GM18870 (cell line): ENCODE measurements around the gene DPH7.
"Not testable (repeated sequence)": the region's sequence is repeated elsewhere in the genome, so short reads cannot be mapped to it uniquely, and the experiment has no call there.

ENCODE experiments used
- ATAC-seq: cut with Tn5 transposase; IDR thresholded peaks from one replicate; pipeline ENCODE4 v1.9.1; 2021; ENCODE audit warnings: moderate library complexity; ENCODE audit not compliant: unreplicated experiment

DPH7 gene

DNA sequence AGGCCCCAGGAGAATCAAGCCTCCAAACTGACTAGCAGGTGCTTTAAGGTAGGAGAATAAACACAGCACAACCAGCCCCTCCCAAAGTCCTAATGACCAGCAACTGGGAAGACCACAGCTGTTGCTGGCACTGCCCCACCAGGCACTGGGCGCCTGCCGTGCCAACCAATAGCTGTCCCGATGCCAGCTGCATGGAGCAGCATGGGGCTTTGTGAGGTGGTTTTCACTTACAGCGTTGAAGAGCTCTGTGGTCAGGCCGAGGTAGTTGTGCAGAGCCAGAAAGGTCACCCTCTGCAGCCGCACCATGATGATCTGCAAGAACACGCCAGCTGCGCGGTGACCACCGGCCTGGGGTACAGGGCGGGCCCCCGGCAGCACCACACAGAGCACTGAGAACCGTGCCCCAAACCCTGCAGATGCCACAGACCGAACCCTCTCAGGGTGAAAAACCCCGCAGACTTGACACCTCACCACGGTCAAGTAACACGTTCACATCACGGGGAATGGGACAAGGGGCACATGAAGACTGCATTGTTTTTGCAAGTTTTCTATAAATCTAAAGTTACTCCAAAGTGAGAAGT is 57.2 kb downstream of the DPH7 start:
- no peak for ATAC-seq

GRCh38 chr9:137520614-137521404 is 57.9 kb downstream of the DPH7 start:
- no peak for ATAC-seq

DNA sequence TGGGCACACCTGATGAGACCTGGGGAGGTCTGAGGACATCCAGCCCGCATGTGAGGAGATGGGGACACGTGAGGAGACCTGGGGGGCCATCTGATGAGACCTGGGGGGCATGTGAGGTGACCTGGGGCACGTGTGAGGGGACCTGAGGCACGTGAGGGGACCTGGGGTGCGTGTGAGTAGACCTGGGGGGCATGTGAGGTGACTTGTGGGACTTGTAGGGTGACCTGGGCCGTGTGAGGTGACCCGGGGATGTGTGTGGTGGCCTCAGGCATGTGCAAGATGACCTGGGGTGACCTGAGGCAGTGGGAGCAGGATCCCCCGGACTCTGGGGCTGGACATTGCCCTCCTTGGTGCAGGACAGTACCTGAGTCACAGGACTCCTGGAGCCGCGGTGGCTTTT is 59.2 kb downstream of the DPH7 start:
- no peak for ATAC-seq

DNA sequence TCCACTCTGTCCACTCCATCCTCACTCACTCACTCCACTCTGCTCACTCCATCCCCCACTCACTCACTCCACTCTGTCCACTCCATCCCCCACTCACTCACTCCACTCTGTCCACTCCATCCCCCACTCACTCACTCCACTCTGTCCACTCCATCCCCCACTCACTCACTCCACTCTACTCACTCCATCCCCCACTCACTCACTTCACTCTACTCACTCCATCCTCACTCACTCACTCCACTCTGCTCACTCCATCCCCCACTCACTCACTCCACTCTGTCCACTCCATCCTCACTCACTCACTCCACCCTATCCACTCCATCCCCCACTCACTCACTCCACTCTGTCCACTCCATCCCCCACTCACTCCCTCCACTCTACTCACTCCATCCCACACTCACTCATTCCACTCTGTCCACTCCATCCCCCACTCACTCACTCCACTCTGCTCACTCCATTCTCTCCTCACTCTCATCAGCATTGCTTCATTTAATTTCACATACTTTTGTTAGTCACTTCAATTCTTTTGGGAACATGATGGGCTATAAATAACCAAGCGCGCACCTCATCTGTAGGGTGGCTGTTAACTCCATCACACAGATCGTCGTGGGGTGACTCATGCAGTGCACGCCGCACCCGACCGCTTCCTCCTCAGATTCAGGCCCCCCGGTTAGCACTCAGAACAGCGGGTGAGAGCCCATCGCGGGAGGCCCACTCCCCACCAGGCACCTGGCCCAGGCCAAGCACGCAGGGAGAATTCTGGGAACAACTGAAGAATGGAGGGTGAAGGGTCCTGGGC is 59.9 kb downstream of the DPH7 start:
- ATAC-seq: not testable (repeated sequence)

GRCh38 chr9:137516144-137516917 is 62.4 kb downstream of the DPH7 start:
- ATAC-seq: no peak

DNA sequence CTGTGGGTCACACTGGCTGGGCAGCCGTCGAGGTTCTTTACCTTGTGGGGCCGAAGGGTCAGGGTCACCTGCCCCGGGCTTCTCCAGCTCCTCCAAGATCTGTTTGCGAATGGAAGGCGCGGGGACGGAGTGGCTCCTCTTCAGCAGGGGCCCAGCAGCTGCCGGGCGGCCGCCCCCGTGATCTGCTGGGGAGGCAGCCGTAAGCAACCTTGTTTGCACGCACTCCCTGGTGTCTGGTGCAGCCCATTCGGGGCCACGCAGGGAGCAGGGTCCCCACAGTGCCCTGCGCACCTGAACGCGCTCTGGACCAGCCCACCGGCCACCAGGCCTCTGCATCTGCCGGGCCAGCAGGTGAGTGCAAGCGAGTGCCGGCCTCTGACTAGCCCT is 63.4 kb downstream of the DPH7 start:
- ATAC-seq: no peak

- ATAC-seq: no peak
Observed at GRCh38 chr9:137514691-137515337, 63.9 kb downstream of the DPH7 start.

- not testable (repeated sequence) for ATAC-seq
Observed at GRCh38 chr9:137513801-137514570, 64.7 kb downstream of the DPH7 start.

GRCh38 chr9:137513136-137513535 is 65.6 kb downstream of the DPH7 start:
- ATAC-seq: not testable (repeated sequence)

DNA sequence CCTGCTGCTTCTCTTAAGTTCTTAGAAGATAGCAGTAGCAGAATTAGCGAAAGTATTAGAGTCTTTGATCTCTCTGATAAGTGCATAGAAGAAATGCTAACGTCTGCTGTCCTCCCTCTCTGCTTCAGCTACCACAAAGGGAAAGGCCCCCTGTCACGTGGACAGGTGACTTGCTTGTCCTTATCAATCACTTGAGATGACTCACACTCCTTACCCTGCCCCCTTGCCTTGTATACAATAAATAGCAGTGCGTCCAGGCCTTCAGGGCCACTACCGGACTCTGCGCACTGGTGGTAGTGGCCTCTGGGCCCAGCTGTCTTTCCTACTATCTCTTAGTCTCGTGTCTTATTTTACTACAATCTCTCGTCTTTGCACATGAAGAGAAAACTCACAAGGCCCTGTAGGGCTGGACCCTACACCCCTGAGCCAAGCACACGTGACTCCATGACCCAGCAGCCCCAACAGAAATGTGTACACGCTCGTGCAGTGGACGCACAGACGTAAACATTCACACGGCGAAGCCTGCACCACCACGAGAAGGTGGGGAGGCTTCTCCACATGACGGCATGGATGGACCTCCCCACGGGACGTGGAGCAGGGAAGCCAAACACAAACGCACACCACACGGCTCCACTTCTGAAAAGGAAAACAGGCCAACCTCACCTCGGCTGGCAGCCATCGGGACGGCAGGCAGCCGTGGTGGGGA is 66.8 kb downstream of the DPH7 start:
- no peak for ATAC-seq

GRCh38 chr9:137511126-137511525 is 67.6 kb downstream of the DPH7 start:
- not testable (repeated sequence) for ATAC-seq

- ATAC-seq: no peak
Observed at GRCh38 chr9:137509198-137509597, 69.5 kb downstream of the DPH7 start.

- no peak for ATAC-seq
Observed at GRCh38 chr9:137506702-137507171, 72.0 kb downstream of the DPH7 start.

GRCh38 chr9:137506274-137506673 is 72.5 kb downstream of the DPH7 start:
- ATAC-seq: no peak

DNA sequence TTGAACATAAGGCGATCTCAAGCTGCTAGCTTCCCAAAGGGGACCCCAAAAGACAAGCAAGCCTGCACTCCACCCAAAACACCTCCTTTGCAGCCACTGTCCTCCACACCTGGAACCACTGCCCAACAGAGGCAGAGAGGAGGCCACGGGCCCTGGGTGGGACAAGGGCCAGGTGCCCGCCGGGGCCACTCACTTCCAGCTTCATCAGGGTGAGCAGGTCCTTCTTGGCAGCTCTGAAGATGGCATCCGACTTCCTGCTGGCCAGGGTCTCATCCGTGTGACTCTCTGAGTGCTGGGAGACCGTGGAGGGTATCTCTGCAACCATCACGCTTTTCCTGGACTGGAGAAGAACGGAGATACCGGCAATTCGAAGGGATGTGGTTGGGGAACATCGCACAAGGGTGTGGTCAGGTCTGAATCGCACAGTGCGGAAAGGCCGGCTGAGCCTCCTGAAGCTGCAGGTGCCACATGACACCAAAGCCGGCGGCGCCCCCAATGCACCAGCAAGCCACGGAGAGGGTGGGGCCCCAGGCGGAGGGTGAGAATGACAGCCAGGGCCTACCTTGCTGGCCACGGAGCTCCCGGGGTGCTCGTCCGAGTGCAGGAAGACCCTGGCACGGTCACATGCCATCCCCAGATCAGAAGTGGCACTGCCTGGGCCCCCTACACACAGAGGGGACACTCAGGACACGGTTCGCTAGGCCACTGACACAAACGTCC is 73.1 kb downstream of the DPH7 start:
- ATAC-seq: no peak
